Natural killer cell treated with Interleukin-12 subunit alpha and Interleukin-12 subunit beta and Interleukin-15 and Interleukin-18, amount 100 ng/mL, for 72 hours (primary cell): ENCODE results near the gene ASTE1. TPM values are rescaled to one million over a fixed set of nuclear protein-coding genes. Genes with fewer than 3 reads are reported as not detected.
A peak's percentile ranks its signal among the peaks of the same experiment; 100 is the strongest.
"Not testable (repeated sequence)": the region's sequence is repeated elsewhere in the genome, so short reads cannot be mapped to it uniquely, and the experiment has no call there.

ENCODE experiments used
- ATAC-seq, 2 donors: fragments of 150-1000 bp; cut with Tn5 transposase in 1 of 2; sonication (Bioruptor Pico), chemical (Tn5 transposase) in 1 of 2; 2 replicates each; pipeline ENCODE4 v1.10.0; 2021
- DNase-seq: peaks from one replicate; pipeline ENCODE4 v3.0.0; 2022; ENCODE audit warnings: low spot score
- H3K27ac Mint-ChIP-seq, 2 donors: 1 replicate in 1 of 2; 2 replicates in 1 of 2; pipeline ENCODE4 v1.8.0; 2022; ENCODE audit warnings: mixed read lengths in 2 of 2, mild to moderate bottlenecking in 1 of 2, moderate library complexity in 1 of 2
- H3K27me3 Mint-ChIP-seq, 2 donors: 1 replicate in 1 of 2; 2 replicates in 1 of 2; pipeline ENCODE4 v1.8.0; 2022; ENCODE audit warnings: mixed read lengths in 2 of 2
- H3K36me3 Mint-ChIP-seq: one replicate; pipeline ENCODE4 v1.8.0; 2022; ENCODE audit warnings: mixed read lengths
- H3K4me1 Mint-ChIP-seq, 2 donors: 1 replicate in 1 of 2; 2 replicates in 1 of 2; pipeline ENCODE4 v1.8.0; 2022; ENCODE audit warnings: low read depth in 2 of 2, mixed read lengths in 2 of 2, mild to moderate bottlenecking in 1 of 2
- H3K4me3 Mint-ChIP-seq: one replicate; pipeline ENCODE4 v1.8.0; 2022; ENCODE audit warnings: mixed read lengths
- H3K9me3 Mint-ChIP-seq: 2 replicates; pipeline ENCODE4 v1.8.0; 2022; ENCODE audit warnings: mixed read lengths
- total RNA-seq, 2 donors: library from RNA; stranded (reverse); gene quantifications; one replicate each; pipeline ENCODE4 v1.2.3, GENCODE V29; 2022

The ASTE1 gene
- total RNA-seq, 2 donors from 2014 or later, result 8.8 to 12.2 TPM

GRCh38 chr3:130992344-130992743 lies 34.3 kb downstream of the ASTE1 start:
- peaks cover 5 to 10% of the 10 kb centered on the region in 2 donors for H3K4me1 Mint-ChIP-seq
- no peak for DNase-seq
- H3K4me3 Mint-ChIP-seq, result no peak overlapping the region
- H3K27ac Mint-ChIP-seq, result no peak overlapping the region
- no peak for ATAC-seq
- no peaks in the 10 kb centered on the region for H3K9me3 Mint-ChIP-seq
- H3K27me3 Mint-ChIP-seq, result no peaks in the 10 kb centered on the region
- peaks cover 10% of the 10 kb centered on the region for H3K36me3 Mint-ChIP-seq

- no peak overlapping the region for H3K27ac Mint-ChIP-seq
- ATAC-seq, result no peak
Observed at GRCh38 chr3:130991126-130991525, 35.5 kb downstream of the ASTE1 start.

GRCh38 chr3:130990282-130990681 lies 36.3 kb downstream of the ASTE1 start:
- ATAC-seq (no peak), DNase-seq (no peak)
- Mint-ChIP-seq H3K27ac (no peak overlapping the region), H3K9me3 (no peaks in the 10 kb centered on the region), H3K36me3 (peaks cover 10% of the 10 kb centered on the region), H3K4me3 (no peak overlapping the region), H3K4me1 (peaks cover 5 to 10% of the 10 kb centered on the region in 2 donors), H3K27me3 (no peaks in the 10 kb centered on the region)

More at GRCh38 chr3:130991126-130991525, 35.5 kb downstream of the ASTE1 start:
- H3K9me3 Mint-ChIP-seq, result no peaks in the 10 kb centered on the region
- DNase-seq, result no peak
- peaks cover 10% of the 10 kb centered on the region for H3K36me3 Mint-ChIP-seq
- no peaks in the 10 kb centered on the region for H3K27me3 Mint-ChIP-seq
- H3K4me1 Mint-ChIP-seq, result peaks cover 5 to 10% of the 10 kb centered on the region in 2 donors
- H3K4me3 Mint-ChIP-seq, result no peak overlapping the region

DNA sequence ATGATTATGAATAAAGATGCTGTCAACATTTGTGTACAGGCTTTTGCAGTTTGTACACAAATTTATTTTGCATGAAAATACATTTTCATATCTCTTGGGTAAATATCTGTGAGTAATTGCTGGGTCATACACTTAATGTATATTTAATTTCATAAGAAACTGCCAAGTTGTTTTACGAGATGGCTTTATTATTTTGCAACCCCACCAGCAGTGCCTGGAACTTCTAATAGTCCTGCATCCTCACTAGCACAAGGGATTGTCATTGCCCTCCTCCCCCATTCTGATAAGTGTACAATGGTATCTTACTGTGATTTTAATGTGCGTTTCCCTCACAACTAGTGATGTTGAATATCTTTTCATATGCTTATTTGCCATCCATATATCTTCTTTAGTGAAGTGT lies 45.2 kb downstream of the ASTE1 start:
- Mint-ChIP-seq H3K4me3 (no peak overlapping the region), H3K9me3 (no peaks in the 10 kb centered on the region), H3K4me1 (no peaks in the 10 kb centered on the region), H3K36me3 (peaks cover 6% of the 10 kb centered on the region), H3K27me3 (no peaks in the 10 kb centered on the region), H3K27ac (no peak overlapping the region)
- no peak for DNase-seq
- no peak for ATAC-seq

DNA sequence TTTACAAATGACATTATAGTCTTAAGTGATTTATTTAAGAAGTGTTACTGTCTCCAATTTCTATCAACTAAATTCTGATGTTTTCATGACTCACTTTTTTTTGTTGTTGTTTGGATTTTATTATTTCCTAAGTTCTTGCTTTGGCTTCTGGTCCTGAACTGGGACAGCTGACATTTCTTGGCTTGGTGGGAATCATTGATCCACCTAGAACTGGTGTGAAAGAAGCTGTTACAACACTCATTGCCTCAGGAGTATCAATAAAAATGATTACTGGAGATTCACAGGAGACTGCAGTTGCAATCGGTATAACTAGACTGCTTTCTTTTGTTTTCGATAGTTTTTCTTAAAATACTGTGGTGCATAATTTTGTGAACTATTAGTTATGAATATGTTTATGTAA lies 47.5 kb downstream of the ASTE1 start:
- Mint-ChIP-seq H3K27ac (no peak overlapping the region), H3K9me3 (no peaks in the 10 kb centered on the region), H3K27me3 (no peaks in the 10 kb centered on the region), H3K4me1 (no peaks in the 10 kb centered on the region), H3K4me3 (no peak overlapping the region), H3K36me3 (peaks cover 6% of the 10 kb centered on the region)
- no peak for ATAC-seq
- no peak for DNase-seq

GRCh38 chr3:130976706-130977105 lies 49.9 kb downstream of the ASTE1 start:
- ATAC-seq (no peak), DNase-seq (no peak)
- no peaks in the 10 kb centered on the region for H3K9me3 Mint-ChIP-seq
- H3K27me3 Mint-ChIP-seq, result no peaks in the 10 kb centered on the region
- no peak overlapping the region for H3K4me3 Mint-ChIP-seq
- H3K4me1 Mint-ChIP-seq, result peaks cover 0 to 3% of the 10 kb centered on the region in 2 donors
- H3K36me3 Mint-ChIP-seq, result peaks cover 14% of the 10 kb centered on the region
- no peak overlapping the region for H3K27ac Mint-ChIP-seq

DNA sequence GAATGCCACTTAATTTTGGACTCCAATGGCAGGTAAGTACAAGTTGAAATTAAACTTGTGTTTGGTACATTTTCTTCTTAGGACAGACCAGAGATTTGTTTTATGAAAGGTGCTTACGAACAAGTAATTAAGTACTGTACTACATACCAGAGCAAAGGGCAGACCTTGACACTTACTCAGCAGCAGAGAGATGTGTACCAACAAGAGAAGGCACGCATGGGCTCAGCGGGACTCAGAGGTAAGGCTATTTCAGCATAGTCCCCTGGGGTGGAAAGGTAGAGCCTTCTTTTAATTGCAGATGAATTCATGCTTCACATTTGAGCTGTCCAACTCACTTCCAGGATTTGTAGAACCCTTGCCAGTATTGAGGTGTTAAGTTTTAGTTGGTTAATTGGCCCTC lies 51.4 kb downstream of the ASTE1 start:
- Mint-ChIP-seq H3K27me3 (no peaks in the 10 kb centered on the region), H3K9me3 (no peaks in the 10 kb centered on the region), H3K4me3 (no peak overlapping the region), H3K4me1 (peaks cover 0 to 3% of the 10 kb centered on the region in 2 donors), H3K27ac (no peak overlapping the region), H3K36me3 (peaks cover 8% of the 10 kb centered on the region)
- DNase-seq, result no peak
- ATAC-seq, result no peak

DNA sequence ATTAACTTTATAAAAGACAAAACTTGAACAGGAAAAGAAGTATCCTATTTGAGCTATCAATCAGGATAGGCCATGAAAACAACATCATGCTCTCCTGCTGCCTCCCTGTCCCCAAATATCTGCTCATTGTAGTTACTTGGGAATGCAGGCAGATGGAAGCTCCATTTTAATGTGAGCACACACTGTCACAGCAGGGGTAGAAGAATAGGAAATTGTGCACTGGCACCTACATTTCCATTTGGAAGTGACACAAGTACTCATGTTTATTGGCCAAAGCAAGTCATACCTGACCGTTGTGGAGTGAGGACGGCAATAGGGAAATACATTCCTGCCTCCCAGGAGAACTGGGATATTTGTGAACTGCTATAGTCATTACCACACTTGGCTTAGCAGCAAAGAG lies 52.4 kb downstream of the ASTE1 start:
- Mint-ChIP-seq H3K27me3 (no peaks in the 10 kb centered on the region), H3K4me1 (peaks cover 0 to 3% of the 10 kb centered on the region in 2 donors), H3K36me3 (peaks cover 8% of the 10 kb centered on the region), H3K4me3 (no peak overlapping the region), H3K9me3 (no peaks in the 10 kb centered on the region), H3K27ac (peak overlapping the region in 1 of 2 donors; percentile 71)
- ATAC-seq (no peak), DNase-seq (no peak)

DNA sequence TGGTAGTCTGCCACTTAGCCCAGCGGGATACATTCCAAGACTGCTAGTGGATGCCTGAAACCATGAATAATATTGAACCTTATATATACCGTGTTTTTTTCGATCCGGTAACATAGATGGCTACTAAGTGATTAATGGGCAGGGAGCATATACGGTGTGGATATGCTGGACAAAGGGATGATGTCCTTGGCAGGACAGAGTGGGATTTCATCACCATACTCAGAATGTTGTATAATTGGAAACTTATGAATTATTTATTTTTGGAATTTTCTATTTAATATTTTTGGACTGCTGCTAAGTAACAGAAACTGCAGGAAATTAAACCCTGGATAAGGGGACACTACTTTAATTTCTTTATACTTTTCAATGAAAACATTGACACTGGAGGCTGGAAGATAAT lies 53.2 kb downstream of the ASTE1 start:
- peaks cover 0 to 3% of the 10 kb centered on the region in 2 donors for H3K4me1 Mint-ChIP-seq
- ATAC-seq, result no peak
- peaks cover 10% of the 10 kb centered on the region for H3K36me3 Mint-ChIP-seq
- no peak overlapping the region for H3K4me3 Mint-ChIP-seq
- no peak for DNase-seq
- no peaks in the 10 kb centered on the region for H3K9me3 Mint-ChIP-seq
- no peaks in the 10 kb centered on the region for H3K27me3 Mint-ChIP-seq
- peak overlapping the region in 1 of 2 donors; percentile 71 for H3K27ac Mint-ChIP-seq

- H3K27ac Mint-ChIP-seq, DNase-seq, H3K4me3 Mint-ChIP-seq, H3K27me3 Mint-ChIP-seq, H3K4me1 Mint-ChIP-seq, H3K9me3 Mint-ChIP-seq, ATAC-seq: not testable (repeated sequence)
- peaks cover 14% of the 10 kb centered on the region for H3K36me3 Mint-ChIP-seq
Observed at GRCh38 chr3:130972592-130972991, 54.0 kb downstream of the ASTE1 start.

- DNase-seq (no peak), ATAC-seq (no peak)
- Mint-ChIP-seq H3K27ac (no peak overlapping the region), H3K4me3 (no peak overlapping the region), H3K36me3 (peaks cover 20% of the 10 kb centered on the region), H3K27me3 (no peaks in the 10 kb centered on the region), H3K9me3 (no peaks in the 10 kb centered on the region), H3K4me1 (peaks cover 0 to 3% of the 10 kb centered on the region in 2 donors)
Observed at GRCh38 chr3:130971208-130971607, 55.4 kb downstream of the ASTE1 start.

DNA sequence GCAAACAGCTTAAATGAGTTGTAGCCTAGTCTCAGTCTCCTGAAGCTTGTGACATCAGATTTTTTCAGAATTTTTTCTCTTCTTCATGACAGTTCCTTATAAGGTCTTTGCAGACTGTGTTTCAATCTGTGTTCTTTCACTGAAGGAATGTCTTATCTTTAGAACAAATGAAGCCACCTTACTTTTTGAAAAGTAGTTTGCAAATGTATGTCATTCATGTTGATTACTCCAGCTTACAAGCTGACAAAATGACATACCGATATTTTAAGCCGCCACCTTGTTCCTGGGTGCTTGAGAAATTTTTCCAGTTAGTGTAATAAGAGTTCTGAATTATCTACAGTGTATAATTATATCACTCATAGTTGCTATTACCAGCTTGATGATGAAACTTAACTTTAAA lies 57.0 kb downstream of the ASTE1 start:
- Mint-ChIP-seq H3K27ac (no peak overlapping the region), H3K4me1 (peaks cover 0 to 3% of the 10 kb centered on the region in 2 donors), H3K9me3 (no peaks in the 10 kb centered on the region), H3K27me3 (no peaks in the 10 kb centered on the region), H3K36me3 (peaks cover 32% of the 10 kb centered on the region), H3K4me3 (no peak overlapping the region)
- DNase-seq (no peak), ATAC-seq (no peak)

DNA sequence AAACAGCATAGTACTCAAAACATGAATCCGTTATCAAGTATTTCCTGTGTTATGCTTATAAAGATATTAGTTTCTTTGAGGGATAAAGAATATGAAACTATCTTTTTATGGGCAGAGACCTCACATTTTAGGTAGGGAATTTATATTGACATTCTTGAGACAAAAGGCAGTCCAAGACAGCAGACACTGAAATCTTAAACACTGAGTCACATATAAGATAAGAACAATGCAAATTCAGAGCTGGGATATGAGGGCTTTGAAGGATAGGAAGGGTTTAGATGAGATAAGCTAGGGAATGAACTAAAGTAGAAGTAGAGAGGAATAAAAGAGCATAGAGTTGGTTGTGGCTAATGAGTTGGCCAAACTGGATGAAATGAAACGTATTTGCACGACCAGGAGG lies 58.4 kb downstream of the ASTE1 start:
- H3K27ac Mint-ChIP-seq, result no peak overlapping the region
- peaks cover 0 to 3% of the 10 kb centered on the region in 2 donors for H3K4me1 Mint-ChIP-seq
- DNase-seq (no peak), ATAC-seq (no peak)
- H3K4me3 Mint-ChIP-seq, result no peak overlapping the region
- H3K9me3 Mint-ChIP-seq, result no peaks in the 10 kb centered on the region
- no peaks in the 10 kb centered on the region for H3K27me3 Mint-ChIP-seq
- peaks cover 37% of the 10 kb centered on the region for H3K36me3 Mint-ChIP-seq

GRCh38 chr3:130967281-130967680 lies 59.3 kb downstream of the ASTE1 start:
- ATAC-seq, result no peak
- Mint-ChIP-seq H3K4me1 (peaks cover 0 to 3% of the 10 kb centered on the region in 2 donors), H3K4me3 (no peak overlapping the region), H3K27me3 (no peaks in the 10 kb centered on the region), H3K27ac (peak overlapping the region in 1 of 2 donors; percentile 18), H3K9me3 (no peaks in the 10 kb centered on the region), H3K36me3 (peaks cover 29% of the 10 kb centered on the region)
- no peak for DNase-seq

- Mint-ChIP-seq H3K4me3 (no peak overlapping the region), H3K9me3 (no peaks in the 10 kb centered on the region), H3K27me3 (no peaks in the 10 kb centered on the region), H3K4me1 (peaks cover 0 to 3% of the 10 kb centered on the region in 2 donors), H3K36me3 (peaks cover 42% of the 10 kb centered on the region), H3K27ac (peak overlapping the region in 1 of 2 donors; percentile 28)
- ATAC-seq (peak; percentile 48 to 63), DNase-seq (no peak)
Observed at GRCh38 chr3:130963878-130964277, 62.7 kb downstream of the ASTE1 start.
